Ectodermal cell (in vitro differentiated cells): ENCODE data around the gene MTMR11.

Source experiments
- H3K27ac ChIP-seq: 2 replicates; pipeline ENCODE4 v1.7.0; 2013; ENCODE audit warnings: mild to moderate bottlenecking, low read depth, low read length; ENCODE audit not compliant: insufficient read depth, poor library complexity, severe bottlenecking
- H3K27me3 ChIP-seq: 2 replicates; pipeline ENCODE4 v1.7.0; 2013; ENCODE audit warnings: mild to moderate bottlenecking, low read length; ENCODE audit not compliant: insufficient read depth, control insufficient read depth, poor library complexity, severe bottlenecking
- H3K36me3 ChIP-seq: one replicate; pipeline ENCODE4 v1.7.0; 2013; ENCODE audit warnings: low read length; ENCODE audit not compliant: control insufficient read depth, insufficient read depth
- H3K4me1 ChIP-seq: one replicate; pipeline ENCODE4 v1.7.0; 2013; ENCODE audit warnings: low read length; ENCODE audit not compliant: control insufficient read depth, insufficient read depth
- H3K4me3 ChIP-seq: 2 replicates; pipeline ENCODE4 v1.7.0; 2013; ENCODE audit warnings: low read depth, low read length, control low read depth; ENCODE audit not compliant: insufficient read depth
- H3K9me3 ChIP-seq: 2 replicates; pipeline ENCODE4 v1.7.0; 2013; ENCODE audit warnings: mild to moderate bottlenecking, low read length, moderate library complexity; ENCODE audit not compliant: control insufficient read depth
- WGBS, 2 experiments: methylation state at CpG; one replicate each; pipeline ENCODE4 v1.1.7; 2013; ENCODE audit warnings: missing lambda C conversion rate in 2 of 2; 5-methylcytosine and 5-hydroxymethylcytosine counted together

The MTMR11 gene

GRCh38 chr1:149885339-149886120, 51.1 kb downstream of the MTMR11 start:
- 1% methylated on average over 35 to 36 of the region's 36 CpGs for WGBS, 2 experiments
- peaks cover 4% of the 10 kb centered on the region for H3K4me1 ChIP-seq
- no peaks in the 10 kb centered on the region for H3K27me3 ChIP-seq
- peak overlapping the region; percentile 80 for H3K4me3 ChIP-seq
- peak overlapping the region; percentile 98 for H3K27ac ChIP-seq
- H3K9me3 ChIP-seq, result no peaks in the 10 kb centered on the region
- no peaks in the 10 kb centered on the region for H3K36me3 ChIP-seq

GRCh38 chr1:149884433-149885338, 52.0 kb downstream of the MTMR11 start:
- peaks cover 4% of the 10 kb centered on the region for H3K4me1 ChIP-seq

DNA sequence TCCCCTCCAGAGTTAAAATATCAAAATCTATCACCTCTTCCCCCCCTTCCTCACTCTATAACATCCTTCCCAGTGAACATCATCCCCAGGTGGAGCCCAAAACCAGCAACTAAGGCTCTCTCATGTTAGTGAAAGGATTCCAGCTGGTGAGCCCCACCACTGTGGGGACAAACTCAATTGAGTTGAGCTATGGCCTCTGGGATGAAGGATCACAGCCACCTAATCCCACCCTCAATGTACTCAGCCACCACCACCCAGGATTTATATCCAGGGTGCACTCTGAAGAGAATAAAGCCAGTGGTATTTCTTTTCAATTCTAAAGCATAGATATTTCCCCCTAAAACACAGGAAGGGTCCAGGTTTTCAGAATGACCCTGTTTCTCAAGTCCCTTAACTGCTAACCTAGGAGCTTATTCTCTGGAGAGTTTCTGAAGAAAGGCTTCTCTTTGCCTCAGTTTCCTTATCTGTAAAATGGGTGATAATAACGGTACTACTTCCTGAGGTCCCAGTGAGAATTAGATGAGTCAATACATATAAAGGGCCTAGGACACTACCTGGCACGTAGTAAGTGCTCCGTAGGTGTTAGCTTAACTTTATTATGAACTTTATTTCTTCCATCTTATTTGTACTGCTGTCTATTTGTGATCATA, 53.0 kb downstream of the MTMR11 start:
- Histone ChIP-seq H3K4me1 (peaks cover 4% of the 10 kb centered on the region), H3K36me3 (no peaks in the 10 kb centered on the region), H3K9me3 (no peaks in the 10 kb centered on the region), H3K27ac (no peak overlapping the region), H3K27me3 (no peaks in the 10 kb centered on the region), H3K4me3 (no peak overlapping the region)
- 88 to 89% methylated on average over 3 of the region's 3 CpGs for WGBS, 2 experiments

More at GRCh38 chr1:149884433-149885338, 52.0 kb downstream of the MTMR11 start:
- H3K9me3 ChIP-seq, result no peaks in the 10 kb centered on the region
- peak overlapping the region; percentile 80 for H3K4me3 ChIP-seq
- H3K27ac ChIP-seq, result peak overlapping the region; percentile 98
- WGBS, 2 experiments, result 10 to 18% methylated on average over 7 to 9 of the region's 9 CpGs
- H3K36me3 ChIP-seq, result no peaks in the 10 kb centered on the region
- no peaks in the 10 kb centered on the region for H3K27me3 ChIP-seq

DNA sequence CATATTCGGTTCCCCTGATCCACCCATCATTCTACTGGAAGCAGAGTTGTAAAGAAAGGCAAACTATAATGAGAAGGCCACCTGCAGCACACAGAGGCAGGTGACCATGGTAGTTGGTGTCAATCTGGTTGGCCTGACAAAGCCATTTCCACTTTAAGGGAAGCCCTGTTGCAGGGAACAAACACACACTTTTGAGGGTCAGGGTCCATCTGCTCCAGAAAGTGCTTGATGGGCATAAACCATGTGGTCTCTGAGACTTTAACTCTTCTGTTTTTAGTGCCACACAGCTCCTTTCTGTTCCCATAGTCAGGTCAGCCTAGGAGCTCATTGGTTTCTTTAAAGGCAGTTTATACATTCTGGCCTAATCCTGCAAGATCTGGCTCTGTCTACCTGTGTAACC, 54.8 kb downstream of the MTMR11 start:
- no peak overlapping the region for H3K27ac ChIP-seq
- 80 to 84% methylated on average over 1 of the region's 1 CpG for WGBS, 2 experiments
- no peak overlapping the region for H3K4me3 ChIP-seq
- no peaks in the 10 kb centered on the region for H3K36me3 ChIP-seq
- peaks cover 4% of the 10 kb centered on the region for H3K4me1 ChIP-seq
- no peaks in the 10 kb centered on the region for H3K27me3 ChIP-seq
- H3K9me3 ChIP-seq, result no peaks in the 10 kb centered on the region

DNA sequence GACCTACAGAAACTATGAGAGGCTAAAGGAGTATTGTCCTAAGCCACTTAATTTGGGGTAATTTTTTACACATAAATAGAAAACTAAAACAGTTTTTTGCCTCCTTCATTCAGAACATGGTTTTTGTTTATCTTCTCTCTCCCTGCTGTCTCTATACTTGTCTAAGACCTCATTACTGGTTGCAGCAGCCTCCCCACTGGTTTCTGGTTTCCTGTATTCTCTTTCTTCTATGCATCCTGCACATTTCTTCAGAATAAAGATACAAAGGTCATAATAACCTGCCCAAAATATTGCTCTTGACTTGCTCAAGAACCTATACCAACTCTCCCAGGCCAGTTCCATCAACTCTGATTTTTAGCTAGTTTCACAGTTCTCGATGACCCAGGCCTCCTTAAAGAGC, 57.1 kb downstream of the MTMR11 start:
- Histone ChIP-seq H3K36me3 (no peaks in the 10 kb centered on the region), H3K9me3 (no peaks in the 10 kb centered on the region), H3K27me3 (no peaks in the 10 kb centered on the region), H3K4me3 (no peak overlapping the region), H3K4me1 (peaks cover 4% of the 10 kb centered on the region), H3K27ac (no peak overlapping the region)
- 94 to 100% methylated on average over 1 of the region's 1 CpG for WGBS, 2 experiments
